NCI-H1930 (cell line): ENCODE results near the gene DHX30.

Experiments used
- DNase-seq, 2 experiments: peaks; one replicate each; lab custom pipeline; 2025; lab: John Stamatoyannopoulos, UW

Gene DHX30

GRCh38 chr3:47852604-47853602 lies 50.0 kb downstream of the DHX30 start:
- DNase-seq, result no peak

GRCh38 chr3:47854267-47854666 lies 51.3 kb downstream of the DHX30 start:
- no peak for DNase-seq

GRCh38 chr3:47854720-47855455 lies 52.0 kb downstream of the DHX30 start:
- no peak for DNase-seq

- DNase-seq, result no peak
Observed at GRCh38 chr3:47855461-47856383, 52.8 kb downstream of the DHX30 start.

GRCh38 chr3:47856669-47857068 lies 53.7 kb downstream of the DHX30 start:
- no peak for DNase-seq

- DNase-seq, result no peak
Observed at GRCh38 chr3:47857151-47857550, 54.2 kb downstream of the DHX30 start.

- DNase-seq, result no peak
Observed at GRCh38 chr3:47859956-47860605, 57.1 kb downstream of the DHX30 start.

GRCh38 chr3:47863391-47864128 lies 60.6 kb downstream of the DHX30 start:
- no peak for DNase-seq

- no peak for DNase-seq
Observed at GRCh38 chr3:47865192-47865591, 62.3 kb downstream of the DHX30 start.

GRCh38 chr3:47867451-47868044 lies 64.6 kb downstream of the DHX30 start:
- DNase-seq, result no peak

- DNase-seq, result no peak
Observed at GRCh38 chr3:47868306-47868705, 65.4 kb downstream of the DHX30 start.

GRCh38 chr3:47870156-47870555 lies 67.2 kb downstream of the DHX30 start:
- DNase-seq, result no peak

GRCh38 chr3:47870702-47871260 lies 67.8 kb downstream of the DHX30 start:
- no peak for DNase-seq

GRCh38 chr3:47871389-47871788 lies 68.5 kb downstream of the DHX30 start:
- DNase-seq, result no peak

- no peak for DNase-seq
Observed at GRCh38 chr3:47872916-47873315, 70.0 kb downstream of the DHX30 start.

- DNase-seq, result no peak
Observed at GRCh38 chr3:47874438-47874837, 71.5 kb downstream of the DHX30 start.

- DNase-seq, result no peak
Observed at GRCh38 chr3:47874913-47875312, 72.0 kb downstream of the DHX30 start.

GRCh38 chr3:47877290-47877689 lies 74.4 kb downstream of the DHX30 start:
- DNase-seq, result no peak

GRCh38 chr3:47877719-47878118 lies 74.8 kb downstream of the DHX30 start:
- no peak for DNase-seq

GRCh38 chr3:47882338-47882737 lies 79.4 kb downstream of the DHX30 start:
- no peak for DNase-seq
